HG02981 (cell line): ENCODE measurements around the gene C9orf72.

Experiments used
- ATAC-seq: cut with Tn5 transposase; IDR thresholded peaks from one replicate; pipeline ENCODE4 v1.9.1; 2021; ENCODE audit warnings: mild to moderate bottlenecking, moderate library complexity; ENCODE audit not compliant: unreplicated experiment

C9orf72 gene

GRCh38 chr9:27582794-27583193 lies 9.5 kb upstream of the C9orf72 start:
- no peak for ATAC-seq

- no peak for ATAC-seq
Measured at GRCh38 chr9:27581826-27582225, 8.5 kb upstream of the C9orf72 start.

- ATAC-seq, result peak; percentile 89
Measured at GRCh38 chr9:27573634-27574590, 631 bp upstream of the C9orf72 start.

DNA sequence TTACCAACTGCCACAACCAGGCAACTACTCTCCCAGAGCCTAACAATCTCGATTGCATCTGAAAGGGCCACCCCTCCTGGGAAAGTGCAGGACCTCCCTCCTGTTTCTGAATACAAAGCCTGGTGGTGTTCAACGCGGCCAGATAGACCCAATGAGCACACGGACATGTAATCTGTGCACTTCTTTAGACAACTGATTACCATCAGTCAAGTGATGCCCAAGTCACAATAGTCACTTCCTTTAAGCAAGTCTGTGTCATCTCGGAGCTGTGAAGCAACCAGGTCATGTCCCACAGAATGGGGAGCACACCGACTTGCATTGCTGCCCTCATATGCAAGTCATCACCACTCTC lies 739 bp downstream of the C9orf72 start:
- peak; percentile 36 for ATAC-seq

- no peak for ATAC-seq
Measured at GRCh38 chr9:27572061-27572460, 1.2 kb downstream of the C9orf72 start.

DNA sequence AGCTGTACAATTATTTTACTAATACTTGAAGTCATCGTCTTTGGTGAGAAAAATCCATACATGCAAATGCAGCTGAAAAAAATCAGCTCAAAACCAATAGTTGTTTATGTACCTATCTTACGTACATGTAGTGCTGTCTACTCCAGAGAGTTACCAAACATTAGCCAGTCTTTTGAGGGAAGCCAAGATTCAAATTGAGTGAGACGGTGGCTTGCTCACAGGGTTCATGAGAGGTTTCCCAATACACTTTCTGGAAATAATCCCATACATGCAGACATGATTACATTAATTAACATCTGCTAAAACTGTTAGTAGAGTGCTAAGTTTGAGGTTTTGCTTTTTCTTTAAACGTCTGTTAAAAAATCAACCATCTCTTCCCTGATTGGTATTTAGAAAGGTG lies 2.3 kb downstream of the C9orf72 start:
- no peak for ATAC-seq

- no peak for ATAC-seq
Measured at GRCh38 chr9:27569406-27569805, 3.9 kb downstream of the C9orf72 start.

- no peak for ATAC-seq
Measured at GRCh38 chr9:27566118-27566517, 7.2 kb downstream of the C9orf72 start.

GRCh38 chr9:27565696-27566095 lies 7.6 kb downstream of the C9orf72 start:
- ATAC-seq, result no peak

- no peak for ATAC-seq
Measured at GRCh38 chr9:27564670-27565069, 8.6 kb downstream of the C9orf72 start.

- no peak for ATAC-seq
Measured at GRCh38 chr9:27563738-27564430, 9.4 kb downstream of the C9orf72 start.

GRCh38 chr9:27561685-27562084 lies 11.6 kb downstream of the C9orf72 start:
- peak; percentile 46 for ATAC-seq

GRCh38 chr9:27560457-27560856 lies 12.8 kb downstream of the C9orf72 start:
- ATAC-seq, result no peak

- ATAC-seq, result no peak
Measured at GRCh38 chr9:27558307-27558706, 15.0 kb downstream of the C9orf72 start.

DNA sequence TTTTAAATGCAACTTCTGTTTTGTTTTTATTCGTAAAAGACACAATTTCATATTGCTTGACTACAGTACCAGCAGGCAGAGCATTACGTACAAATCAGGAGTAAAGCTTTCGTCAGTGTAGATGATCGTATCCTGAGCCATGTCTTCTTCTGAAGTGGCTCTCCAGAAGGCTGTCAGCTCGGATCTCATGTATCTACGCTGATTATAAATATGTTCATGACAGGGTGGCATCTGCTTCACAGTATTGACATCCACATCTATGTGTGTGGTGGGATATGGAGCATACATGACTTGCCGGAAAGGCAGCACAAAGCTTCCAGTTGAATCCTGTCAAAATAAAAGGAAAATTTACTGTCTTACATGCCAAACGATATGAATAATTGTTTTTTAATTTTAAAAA lies 16.8 kb downstream of the C9orf72 start:
- ATAC-seq, result no peak

- no peak for ATAC-seq
Measured at GRCh38 chr9:27554712-27555111, 18.6 kb downstream of the C9orf72 start.

DNA sequence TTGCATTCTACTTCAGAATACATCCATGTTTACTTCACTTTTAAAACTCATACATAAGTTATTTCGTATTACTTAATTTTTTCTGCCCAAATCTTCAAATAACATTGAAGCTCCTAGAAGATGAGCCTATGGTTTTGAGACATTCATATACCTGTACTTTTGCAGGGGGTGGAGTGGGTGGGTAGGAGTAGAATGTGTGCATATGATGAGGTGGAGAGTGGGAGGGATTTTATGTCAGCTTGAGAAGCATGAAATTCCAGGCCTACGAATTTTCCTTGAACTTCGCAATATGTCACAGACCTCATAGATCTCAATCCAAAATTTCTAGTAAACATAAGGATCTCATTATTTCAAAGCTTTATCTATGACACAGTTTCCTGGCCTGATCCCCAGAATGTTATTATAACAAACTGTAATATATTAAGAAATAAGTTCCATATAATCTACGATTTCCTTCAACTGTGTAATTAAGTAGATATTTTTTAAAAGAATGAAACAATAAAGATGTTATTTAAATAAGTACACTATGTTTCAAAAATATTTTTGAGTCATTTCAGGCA lies 24.0 kb downstream of the C9orf72 start:
- no peak for ATAC-seq

DNA sequence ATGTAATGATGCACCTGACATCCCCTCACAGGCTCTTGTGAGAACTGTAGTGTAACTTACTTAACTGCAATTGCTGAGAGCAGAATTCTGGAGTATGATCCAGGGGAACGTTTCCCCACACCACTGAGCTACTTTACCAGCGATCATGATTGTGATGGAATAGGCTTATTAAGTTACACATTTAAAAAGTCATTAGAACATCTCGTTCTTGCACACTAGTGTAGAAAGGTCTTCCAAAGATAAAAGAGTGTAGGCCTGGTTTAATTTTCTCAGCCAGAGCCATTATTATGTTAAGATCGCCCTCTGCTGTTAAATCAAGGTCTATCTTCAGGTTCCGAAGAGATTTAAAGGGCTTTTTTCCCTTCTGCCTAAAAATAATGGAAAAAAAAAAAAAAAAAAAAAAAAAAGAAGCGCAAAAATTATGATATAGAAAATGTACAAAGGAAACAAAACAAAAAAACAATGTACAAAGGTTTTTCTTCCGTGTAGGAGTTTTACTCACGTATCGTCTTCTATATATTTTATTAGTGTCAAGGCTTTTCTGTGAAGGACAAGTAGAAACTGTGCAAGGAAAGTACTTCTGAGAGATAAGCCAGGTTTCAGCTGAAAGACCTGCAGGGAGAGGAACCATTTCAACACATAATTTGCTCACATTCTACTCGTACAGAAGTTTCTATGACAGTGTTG lies 25.1 kb downstream of the C9orf72 start:
- no peak for ATAC-seq

GRCh38 chr9:27545471-27545870 lies 27.8 kb downstream of the C9orf72 start:
- ATAC-seq, result no peak

GRCh38 chr9:27542508-27542907 lies 30.8 kb downstream of the C9orf72 start:
- no peak for ATAC-seq

DNA sequence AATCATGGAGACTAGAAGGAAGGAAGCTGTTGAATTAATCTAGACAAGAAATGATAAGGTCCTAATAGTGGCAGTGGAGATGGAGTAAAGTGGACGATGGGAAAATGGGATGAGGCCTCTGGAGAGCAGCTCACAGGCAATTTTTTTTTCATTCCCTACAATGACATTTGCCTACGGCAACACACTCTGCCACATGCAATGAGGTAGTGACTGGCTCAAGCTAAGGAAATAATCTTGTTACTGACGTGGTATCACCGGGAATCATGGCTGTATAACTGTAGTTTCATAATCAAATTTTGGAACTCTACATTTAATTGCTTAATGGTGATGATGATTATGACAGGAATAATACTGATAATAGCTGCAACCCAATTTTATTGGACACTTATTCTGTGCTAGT lies 31.5 kb downstream of the C9orf72 start:
- no peak for ATAC-seq
